ENCODE data around the gene RANGRF.
A peak's percentile ranks its signal among the peaks of the same experiment; 100 is the strongest.

RANGRF gene

GRCh38 chr17:8315764-8316217 is 27.3 kb downstream of the RANGRF start:
- DNase-seq = no peak

- no peak for DNase-seq
Measured at GRCh38 chr17:8318010-8318935, 29.8 kb downstream of the RANGRF start.

- no peak for DNase-seq
Measured at GRCh38 chr17:8320262-8320661, 31.8 kb downstream of the RANGRF start.

GRCh38 chr17:8320990-8321389 is 32.5 kb downstream of the RANGRF start:
- no peak for DNase-seq

GRCh38 chr17:8322061-8322460 is 33.6 kb downstream of the RANGRF start:
- DNase-seq = no peak

GRCh38 chr17:8324132-8324531 is 35.7 kb downstream of the RANGRF start:
- no peak for DNase-seq

GRCh38 chr17:8324923-8325322 is 36.5 kb downstream of the RANGRF start:
- DNase-seq = no peak

GRCh38 chr17:8326511-8327302 is 38.2 kb downstream of the RANGRF start:
- DNase-seq = peak; percentile 8 to 16

- DNase-seq = no peak
Measured at GRCh38 chr17:8327303-8327649, 38.8 kb downstream of the RANGRF start.

- no peak for DNase-seq
Measured at GRCh38 chr17:8332128-8332527, 43.7 kb downstream of the RANGRF start.

GRCh38 chr17:8332688-8333087 is 44.2 kb downstream of the RANGRF start:
- DNase-seq = no peak

GRCh38 chr17:8333281-8333680 is 44.8 kb downstream of the RANGRF start:
- DNase-seq = no peak

GRCh38 chr17:8337802-8338752 is 49.6 kb downstream of the RANGRF start:
- peak in 1 of 2 donors; percentile 13 for DNase-seq

GRCh38 chr17:8338753-8339140 is 50.3 kb downstream of the RANGRF start:
- DNase-seq = no peak

- DNase-seq = no peak
Measured at GRCh38 chr17:8339540-8339939, 51.1 kb downstream of the RANGRF start, which contains the start of gene ODF4. TSS of gene ODF4 (plus strand) at chr17:8339840. CDS start at chr17:8340052, 212 bp downstream.

Measured in CD4-positive, alpha-beta T cell treated with Interferon alpha-2 for 1 hour (primary cell).